SK-N-MC (cell line): ENCODE data around the gene MCC.

Source experiments
- EZH2 ChIP-seq: fragments of 200-600 bp; sonication (generic); IDR thresholded peaks from one replicate; pipeline ENCODE4 v1.6.1; 2017; ENCODE audit warnings: antibody characterized with exemption
- FOXP2 ChIP-seq: optimal IDR thresholded peaks from 2 replicates; pipeline ENCODE3; 2011; ENCODE audit warnings: mild to moderate bottlenecking, moderate library complexity; ENCODE audit not compliant: insufficient read depth; ENCODE audit errors: extremely low read length, control extremely low read depth
- POLR2AphosphoS5 ChIP-seq: IDR thresholded peaks from 2 replicates; pipeline ENCODE4 v1.6.1; 2012; ENCODE audit warnings: mild to moderate bottlenecking, low read depth, low read length, borderline replicate concordance

- no peak for TF ChIP-seq EZH2
- TF ChIP-seq POLR2AphosphoS5: no peak
- no peak for TF ChIP-seq FOXP2
Observed at GRCh38 chr5:113371721-113372196, 116.5 kb downstream of the MCC start.
